Activated CD8-positive, alpha-beta memory T cell treated with anti-CD3 and anti-CD28 coated beads for 1 hour (primary cell): ENCODE measurements around the gene KAT8.
A peak's percentile ranks its signal among the peaks of the same experiment; 100 is the strongest.
"Not testable (repeated sequence)": the region's sequence is repeated elsewhere in the genome, so short reads cannot be mapped to it uniquely, and the experiment has no call there.

Experiments
- DNase-seq, 2 donors: peaks; one replicate each; pipeline ENCODE4 v3.0.0-alpha.2; 2020; ENCODE audit warnings: low read depth in 1 of 2; ENCODE audit errors: extremely low read depth in 1 of 2

KAT8 gene

DNA sequence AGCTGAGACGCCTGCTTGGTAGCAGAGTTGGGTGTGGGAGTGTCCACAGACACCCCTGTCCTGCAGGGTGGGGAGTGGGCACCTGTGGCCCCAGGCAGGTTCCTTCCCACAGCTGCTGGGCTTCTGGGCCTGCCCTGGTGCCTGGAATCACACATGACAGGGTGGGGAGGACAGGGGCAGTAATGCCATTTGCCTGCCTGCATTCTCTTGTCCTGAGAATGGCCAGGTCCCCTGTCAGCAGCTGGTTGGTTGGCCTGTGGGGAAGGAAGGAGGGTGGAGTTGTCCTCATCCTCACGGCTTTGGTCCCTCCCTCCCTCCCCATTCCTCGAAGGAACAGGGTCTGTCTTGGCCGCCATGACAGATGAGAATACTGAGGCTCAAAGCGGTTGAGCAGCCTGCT, 33.9 kb upstream of the KAT8 start:
- no peak for DNase-seq

DNA sequence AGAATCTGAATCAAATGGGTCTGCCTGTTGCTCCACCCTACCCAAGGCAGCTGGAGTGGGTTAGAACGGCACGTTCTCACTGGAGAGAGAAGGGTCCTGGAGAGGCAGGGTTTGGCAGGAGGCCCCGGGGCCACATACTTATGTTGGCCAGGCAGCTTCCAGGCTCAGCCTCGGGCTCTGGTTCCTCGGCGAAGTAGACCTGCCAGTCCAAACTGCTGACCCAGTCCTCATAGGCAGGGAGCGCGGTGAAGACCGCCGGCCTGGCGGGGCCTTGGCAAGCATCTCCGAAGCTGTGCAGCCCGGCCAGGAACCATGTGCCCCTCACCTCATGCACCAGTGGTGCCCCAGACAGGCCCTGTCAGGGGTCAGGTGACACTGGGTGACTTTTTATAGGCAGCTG, 33.5 kb upstream of the KAT8 start:
- no peak for DNase-seq

DNA sequence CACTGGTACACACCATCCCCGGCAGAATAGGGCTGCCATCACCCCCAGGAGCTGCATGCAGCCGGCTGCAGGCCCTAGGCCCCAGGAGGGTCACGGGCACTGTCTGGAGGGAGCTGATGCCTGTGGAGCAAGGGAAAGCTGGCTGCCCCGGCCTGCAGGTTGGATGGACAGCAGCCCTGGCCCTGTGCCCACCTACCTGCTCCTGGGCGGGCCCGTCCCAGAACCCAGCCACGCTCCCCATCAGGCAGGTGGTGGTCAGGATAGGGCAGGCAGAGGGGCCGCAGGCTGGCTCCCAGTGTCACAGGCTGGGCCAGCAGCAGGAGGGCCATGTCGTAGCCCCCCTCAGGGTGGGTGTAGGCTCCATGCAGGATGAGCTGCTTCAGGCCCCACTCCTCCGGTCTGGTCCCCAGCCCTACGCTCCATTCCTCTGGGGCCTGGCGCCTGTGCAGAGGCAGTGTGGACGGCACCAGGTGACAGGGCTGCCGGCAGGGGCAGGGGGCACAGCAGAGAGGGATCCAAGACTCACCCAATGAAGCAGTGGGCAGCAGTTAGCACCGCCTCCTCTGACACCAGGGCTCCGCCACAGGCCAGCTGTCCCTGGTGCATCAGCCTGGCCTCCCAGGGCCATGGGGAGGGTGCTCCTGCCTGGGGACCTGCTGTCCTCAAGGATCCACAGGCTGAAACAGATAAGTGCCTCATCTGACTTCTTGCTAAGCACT, 32.7 kb upstream of the KAT8 start:
- no peak for DNase-seq

DNA sequence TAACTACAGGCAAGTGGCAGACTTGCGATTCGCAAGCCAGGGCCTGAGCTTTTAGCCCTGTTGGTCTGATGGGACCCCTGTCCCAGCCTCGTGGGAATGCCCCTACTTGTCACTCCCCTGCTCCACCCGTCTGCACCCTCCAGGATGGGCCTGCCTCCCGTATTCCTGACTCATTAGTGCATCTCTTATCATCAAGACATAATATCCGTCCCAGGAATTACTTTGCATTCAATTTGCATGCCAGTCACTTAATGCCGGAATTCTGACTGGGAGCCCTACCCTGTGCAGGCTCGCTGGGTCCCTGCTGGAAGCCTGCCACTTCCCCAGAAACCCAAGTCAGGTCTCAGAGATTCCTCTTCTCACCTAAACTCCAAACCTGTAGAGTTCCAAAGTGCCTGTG, 32.1 kb upstream of the KAT8 start:
- DNase-seq = no peak

DNA sequence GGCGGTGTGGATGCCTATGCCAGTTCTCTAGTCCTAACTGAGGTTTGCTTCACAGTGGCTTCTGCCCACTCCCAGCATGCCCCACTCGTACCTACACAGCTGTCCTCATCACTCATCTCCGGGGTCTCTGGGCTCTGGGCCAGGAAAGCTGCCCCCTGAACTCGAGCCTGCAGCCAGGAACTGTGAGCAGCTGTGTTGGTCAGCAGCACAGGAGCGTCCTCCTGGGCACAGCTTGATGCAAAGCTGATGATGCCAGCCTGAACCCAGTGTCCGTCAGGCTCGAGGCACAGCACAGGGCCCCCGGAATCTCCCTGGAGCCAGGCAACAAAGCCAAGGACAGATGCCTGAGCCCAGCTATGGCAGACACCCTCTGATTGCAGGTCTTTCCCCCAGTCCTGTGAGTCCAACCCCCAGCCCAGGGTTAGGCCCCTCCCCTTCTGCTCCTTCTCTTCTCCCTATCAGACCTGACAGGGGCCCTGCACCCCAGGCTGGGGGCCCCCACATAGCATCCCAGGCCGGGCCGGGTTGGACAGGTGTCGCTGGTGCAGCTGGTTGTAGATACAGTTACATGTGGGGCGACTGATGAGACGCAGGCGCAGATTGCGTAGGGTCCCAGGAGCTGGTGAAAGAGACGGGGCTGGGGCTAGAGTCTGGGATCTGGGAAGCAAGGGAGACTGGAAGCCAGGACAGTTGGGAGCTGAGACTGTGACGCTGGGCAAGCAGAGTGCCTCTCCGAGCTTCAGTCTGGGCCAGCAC, 31.4 kb upstream of the KAT8 start:
- no peak for DNase-seq

DNA sequence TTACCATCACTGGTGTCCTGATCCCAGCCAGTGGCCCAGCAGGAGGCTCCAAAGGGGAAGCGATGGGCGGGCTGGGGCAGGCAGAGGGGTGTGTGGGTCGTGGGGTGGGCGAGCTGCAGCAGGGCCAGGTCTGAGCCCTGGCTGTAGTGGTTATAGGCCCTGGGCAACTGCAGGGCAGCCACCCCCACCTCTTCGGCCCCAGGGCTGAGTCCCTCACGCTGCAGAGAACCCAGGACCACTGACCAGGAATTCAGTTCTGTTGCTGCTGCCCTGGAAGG, 30.9 kb upstream of the KAT8 start:
- DNase-seq = no peak

DNA sequence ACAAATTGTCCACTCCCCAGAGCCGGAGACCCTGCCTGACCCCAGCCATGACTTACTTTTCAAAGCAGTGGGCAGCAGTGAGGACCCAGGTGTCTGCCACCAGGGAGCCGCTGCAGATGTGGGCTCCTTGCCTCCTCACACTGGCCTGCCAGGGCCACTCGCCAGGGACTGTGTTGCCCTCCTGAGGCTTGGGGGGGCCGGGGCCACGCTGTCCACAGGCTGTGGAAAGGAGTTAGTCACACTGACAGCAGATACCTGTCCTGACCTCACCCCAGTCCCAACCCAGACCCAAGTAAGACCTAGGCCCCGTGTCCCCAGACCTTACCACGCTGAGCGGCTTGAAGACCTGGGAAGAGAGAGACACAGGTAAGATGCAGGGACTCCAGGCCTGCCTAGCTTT, 30.0 kb upstream of the KAT8 start:
- no peak for DNase-seq

DNA sequence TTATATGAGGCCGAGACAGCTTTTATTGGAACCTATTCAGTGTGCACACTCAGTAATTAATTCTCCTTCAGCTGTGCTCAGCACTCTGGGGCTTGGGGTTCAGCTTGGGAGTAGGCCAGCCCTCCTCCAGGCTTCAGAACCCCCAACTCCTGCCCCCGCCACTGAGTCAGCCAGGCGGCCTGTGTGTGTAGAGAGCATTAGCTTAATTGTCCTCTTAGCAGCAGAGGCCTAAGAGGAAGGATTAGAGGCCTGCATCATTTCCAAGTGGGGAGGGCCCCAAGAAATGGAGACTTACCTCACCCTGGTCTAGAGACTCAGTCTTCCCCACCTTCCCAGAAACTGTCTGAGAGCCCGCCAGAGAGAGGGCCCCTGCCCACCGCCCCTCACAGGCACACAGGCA, 29.5 kb upstream of the KAT8 start:
- DNase-seq = no peak

DNA sequence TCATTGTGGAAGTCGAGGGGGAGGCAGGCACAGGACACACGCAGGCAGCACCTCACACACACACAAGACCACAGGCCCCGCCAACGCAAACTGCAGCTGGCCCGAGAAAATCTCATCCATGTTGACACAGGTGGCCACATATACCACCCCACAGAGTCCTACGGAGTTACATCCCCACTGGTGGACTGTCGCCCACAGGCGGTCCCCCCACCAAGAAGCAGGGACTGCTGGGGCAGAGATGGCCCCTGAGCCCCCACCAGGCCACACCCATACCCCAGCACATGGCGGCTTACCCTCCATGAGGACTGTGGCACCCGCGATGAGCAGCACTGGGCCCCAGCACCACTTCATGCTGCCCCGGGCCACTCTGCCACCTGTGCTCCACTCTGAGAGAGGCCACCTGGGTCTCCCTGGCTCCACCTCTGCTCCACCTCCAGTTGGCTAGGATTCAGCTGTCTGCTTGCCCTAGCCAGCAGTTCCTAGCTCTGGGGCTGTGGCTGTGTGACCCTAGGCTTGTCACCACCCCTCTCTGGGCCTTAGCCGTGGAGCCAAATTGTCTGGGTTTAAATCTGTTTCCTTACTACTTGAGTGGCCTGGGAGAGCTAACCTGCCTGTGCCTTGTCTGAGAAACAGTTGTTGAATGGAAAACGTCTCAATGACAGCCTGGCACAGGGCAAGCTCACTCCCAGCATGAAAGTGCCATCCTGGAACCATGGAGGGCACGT, 28.8 kb upstream of the KAT8 start, which contains the start of gene PRSS53:
Gene PRSS53, minus strand, starts transcription at position 485 of the 725 bp plus-strand sequence. Its CDS starts 134 bp downstream, at position 351.
- no peak for DNase-seq

DNA sequence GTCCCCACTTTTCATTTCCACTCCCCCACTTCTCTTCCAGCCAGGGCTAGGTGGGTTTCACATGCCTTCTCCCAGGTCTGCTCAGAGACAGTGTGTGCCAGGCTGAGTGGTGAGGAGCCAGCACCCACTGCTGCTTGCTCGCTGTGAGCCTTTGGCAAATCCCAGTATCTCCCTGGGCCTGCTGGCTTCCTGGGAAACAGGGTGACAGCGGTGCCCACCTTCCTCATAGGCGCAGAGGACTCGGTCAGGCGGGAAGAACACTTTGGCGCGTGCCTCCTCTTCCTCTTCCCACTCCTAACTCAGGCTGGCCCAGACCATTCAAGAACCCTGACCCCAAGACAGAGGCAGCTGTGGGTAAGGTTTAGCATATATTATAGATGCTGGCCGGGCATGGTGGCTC, 28.3 kb upstream of the KAT8 start:
- DNase-seq = no peak

DNA sequence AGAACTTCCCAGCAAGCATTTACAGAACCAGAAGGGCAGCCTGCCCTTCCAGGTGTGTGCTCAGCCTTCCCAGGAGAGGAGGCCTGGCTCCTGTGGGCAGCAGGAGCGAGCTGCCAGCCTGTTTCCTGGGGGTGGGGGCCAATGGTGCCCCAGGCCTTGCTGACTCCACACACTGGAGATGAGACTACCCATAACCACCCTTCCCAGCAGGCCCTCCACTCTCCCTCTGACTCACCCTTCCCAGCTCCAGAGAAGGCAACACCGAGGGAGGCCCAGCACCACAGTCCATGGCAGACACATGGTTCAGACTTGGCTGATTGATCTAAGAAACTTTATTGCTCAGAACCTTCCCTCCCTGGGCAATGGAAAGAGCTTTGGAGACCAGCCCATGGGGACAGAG, 26.9 kb upstream of the KAT8 start:
- no peak for DNase-seq

DNA sequence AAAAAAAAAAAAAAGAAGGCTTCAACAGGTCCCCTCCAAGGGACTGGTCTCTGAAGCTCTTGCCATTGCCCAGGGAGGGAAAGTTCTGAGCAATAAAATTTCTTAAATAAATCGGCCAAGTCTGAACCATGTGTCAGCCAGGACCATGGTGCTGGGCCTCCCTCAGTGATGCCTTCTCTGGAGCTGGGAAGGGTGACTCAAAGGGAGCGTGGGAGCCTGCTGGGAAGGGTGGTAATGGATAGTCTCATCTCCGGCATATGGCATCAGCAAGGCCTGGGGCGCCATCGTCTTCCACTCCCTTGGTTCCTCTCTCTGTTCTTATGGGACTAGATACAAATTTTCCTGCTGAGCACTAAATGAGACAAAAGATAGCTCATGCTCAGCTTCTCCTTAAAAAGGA, 25.1 kb upstream of the KAT8 start:
- no peak for DNase-seq

DNA sequence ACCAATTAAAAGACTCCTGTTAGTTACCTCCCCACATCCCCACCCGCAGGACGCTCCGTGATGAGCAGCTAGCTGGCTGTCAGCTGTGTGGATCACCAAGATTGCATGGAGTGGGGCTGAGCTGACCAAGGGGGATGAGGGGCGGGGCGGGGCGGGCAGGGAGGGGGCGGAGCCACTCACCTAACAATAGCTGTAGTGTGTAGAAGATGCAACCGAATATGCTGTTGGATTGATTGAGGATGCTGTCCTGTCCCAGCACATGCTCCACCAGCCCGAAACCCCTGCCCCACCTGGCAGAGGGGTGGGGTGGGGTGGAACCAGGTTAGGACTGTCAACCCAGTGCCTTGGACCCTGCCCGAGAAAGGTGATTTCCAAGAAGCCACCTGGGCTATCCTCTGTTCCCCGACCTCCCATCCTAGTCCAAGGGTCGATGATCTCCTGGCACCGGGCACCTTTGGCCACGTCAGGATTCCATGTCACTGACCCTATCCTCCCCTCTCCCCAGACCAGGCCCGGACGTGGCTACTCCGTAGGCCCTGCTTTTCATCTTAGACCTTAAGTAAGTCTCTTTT, 24.2 kb upstream of the KAT8 start:
- no peak for DNase-seq

DNA sequence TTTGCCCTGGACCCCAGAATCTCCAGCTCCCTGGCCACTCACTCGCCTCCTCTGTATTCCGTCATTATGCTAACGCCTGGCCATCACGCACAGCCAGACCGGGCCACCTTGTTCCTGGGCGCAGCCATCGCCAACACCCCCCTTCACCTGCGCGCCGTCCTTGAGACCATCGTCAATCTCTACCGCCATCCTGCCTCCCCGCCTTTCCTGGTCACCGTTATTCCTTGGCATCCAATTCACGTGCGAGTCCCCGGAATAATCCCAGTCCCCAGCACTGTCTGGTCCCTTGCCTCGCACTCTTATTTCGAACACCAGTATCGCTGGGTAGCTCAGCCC, 23.4 kb upstream of the KAT8 start:
- no peak for DNase-seq

DNA sequence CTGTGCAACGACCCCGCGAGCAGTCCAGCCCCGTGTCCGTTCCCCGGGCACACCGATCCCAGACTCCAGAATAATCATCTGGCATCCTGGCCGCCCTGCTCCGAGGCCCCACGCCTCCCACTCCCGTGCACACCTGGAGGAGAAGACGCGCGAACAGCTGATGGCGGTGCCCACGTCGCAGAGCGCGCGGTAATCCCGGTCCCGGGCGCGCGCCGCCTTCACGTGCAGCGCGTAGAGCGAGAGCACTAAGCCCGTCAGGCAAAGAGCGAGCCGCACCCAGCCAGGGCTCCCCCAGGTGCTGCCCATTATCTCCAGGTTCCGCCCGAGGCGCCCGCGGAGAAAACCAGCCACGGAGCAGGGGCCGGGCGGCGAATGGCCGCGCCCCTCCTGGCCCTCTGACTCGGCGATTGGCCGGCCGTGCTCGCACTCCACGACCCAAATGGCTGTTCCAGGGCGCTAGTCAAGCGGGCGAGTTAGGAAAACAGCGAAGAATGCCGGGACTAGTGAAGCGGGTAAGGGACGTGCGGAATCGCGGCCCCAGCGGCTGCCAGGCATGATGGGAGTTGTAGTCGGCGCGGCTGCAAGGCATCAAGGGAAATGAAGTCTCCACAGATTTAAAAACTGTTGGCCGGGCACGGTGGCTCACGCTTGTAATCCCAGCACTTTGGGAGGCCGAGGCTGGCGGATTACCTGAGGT, 22.9 kb upstream of the KAT8 start, which contains the start of gene VKORC1:
Gene VKORC1, minus strand, starts transcription at position 374 of the 697 bp plus-strand sequence. Its CDS starts 68 bp downstream, at position 306.
- DNase-seq = peak; percentile 69 to 75

DNA sequence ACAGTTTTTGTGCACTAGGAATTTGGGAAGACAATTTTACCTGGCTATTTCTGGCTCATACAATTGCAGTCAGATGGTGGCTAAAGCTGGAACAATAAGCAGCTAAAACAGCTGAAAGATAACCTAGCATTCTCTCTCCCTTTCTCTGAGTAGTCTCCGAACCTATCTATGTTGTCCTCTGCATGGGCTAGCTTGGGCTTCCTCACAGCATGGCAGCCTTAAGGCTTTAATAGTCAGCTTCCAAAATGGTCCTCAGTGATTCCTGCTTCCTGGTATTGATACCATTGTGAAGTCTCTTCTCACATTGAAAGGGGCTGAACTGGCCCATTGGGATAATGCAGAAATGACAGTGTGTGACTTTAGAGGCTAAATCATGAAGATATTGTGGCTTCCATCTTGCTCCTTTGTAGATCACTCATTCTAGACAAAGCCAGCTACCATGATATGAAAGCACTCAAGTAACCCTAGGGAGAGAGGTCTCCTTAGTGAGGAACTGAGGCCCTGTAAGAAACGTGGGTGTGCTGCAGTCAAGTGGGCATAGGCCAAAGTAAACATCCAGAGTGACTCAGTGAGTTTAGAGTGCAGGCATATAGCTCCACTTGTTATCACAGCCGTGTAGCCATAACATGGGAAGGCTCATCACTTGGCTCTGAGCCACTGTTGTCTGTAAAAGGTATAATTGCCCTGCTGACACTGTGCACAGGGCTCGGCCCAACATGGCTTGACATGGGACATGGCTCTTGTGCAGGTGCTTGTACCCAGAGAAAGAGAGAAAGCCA, 17.4 kb upstream of the KAT8 start:
- no peak for DNase-seq

DNA sequence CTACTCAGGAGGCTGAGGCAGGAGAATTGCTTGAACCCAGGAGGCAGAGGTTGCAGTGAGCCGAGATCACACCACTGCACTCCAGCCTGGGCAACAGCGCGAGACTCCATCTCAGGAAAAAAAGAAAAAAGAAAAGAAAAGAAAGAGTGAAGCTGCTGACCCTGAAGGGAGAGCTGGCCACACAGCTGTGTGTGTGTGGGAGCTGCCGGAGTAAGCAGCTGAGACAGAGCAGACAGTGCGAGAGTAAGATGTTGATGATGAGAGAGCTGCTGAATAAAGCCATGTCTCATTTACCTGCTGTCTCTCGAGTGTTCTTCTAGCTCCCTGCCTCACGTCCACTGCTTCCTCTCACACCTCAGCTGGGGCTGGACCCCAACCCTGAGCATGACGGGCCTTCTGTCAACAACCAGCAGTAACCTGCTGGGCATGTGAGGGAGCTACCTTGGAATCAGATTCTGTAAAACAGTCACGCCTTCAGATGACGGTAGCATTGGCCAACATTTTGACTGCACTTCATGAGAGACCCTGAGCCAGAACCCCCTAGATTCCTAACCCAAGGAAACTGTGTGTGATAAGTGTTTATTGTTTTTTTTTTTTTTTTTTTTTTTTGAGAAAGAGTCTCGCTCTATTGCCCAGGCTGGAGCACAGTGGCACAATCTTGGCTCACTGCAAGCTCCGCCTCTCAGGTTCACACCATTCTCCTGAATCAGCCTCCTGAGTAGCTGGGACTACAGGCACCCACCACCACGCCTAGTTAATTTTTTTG, 16.4 kb upstream of the KAT8 start:
- DNase-seq = not testable (repeated sequence)

DNA sequence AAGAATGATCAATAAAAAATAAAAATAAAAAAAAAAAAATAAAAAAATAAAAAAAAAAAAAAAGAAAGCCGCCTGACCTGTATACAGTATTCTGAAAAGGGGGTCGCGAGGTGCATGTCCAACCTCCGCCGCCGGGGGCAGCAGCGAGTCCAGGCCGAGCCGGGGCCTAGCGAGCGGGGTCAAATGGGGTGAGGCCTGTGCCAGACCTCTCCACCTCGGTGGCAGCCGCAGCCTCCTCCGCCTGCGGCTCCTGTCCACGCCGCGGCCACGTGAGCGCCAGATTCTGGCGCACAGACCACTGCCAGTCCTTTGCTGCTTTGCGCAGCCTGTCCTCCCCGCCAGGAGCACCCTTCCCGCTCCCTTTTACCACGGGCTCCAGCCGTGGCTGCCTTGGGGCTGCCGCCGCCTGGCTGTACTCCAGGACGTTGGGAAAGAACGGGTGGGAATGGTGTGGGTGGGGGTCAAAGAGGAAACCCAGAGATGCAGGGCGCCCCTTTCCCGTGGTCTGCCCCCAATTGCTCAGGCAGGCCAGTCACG, 11.7 kb upstream of the KAT8 start:
- DNase-seq = peak; percentile 48 to 73
